Stimulated activated CD4-positive, alpha-beta T cell treated with anti-CD3 and anti-CD28 coated beads, Interleukin-1b, Interleukin-23, amount 100 ng/mL, for 4 hours (primary cell): ENCODE data around the gene IL36G.
A peak's percentile ranks its signal among the peaks of the same experiment; 100 is the strongest.
"Not testable (repeated sequence)": the region's sequence is repeated elsewhere in the genome, so short reads cannot be mapped to it uniquely, and the experiment has no call there.

ENCODE experiments used
- DNase-seq, 2 donors: peaks; one replicate each; pipeline ENCODE4 v3.0.0-alpha.2; 2020; ENCODE audit warnings: low read depth in 2 of 2

Gene IL36G

DNA sequence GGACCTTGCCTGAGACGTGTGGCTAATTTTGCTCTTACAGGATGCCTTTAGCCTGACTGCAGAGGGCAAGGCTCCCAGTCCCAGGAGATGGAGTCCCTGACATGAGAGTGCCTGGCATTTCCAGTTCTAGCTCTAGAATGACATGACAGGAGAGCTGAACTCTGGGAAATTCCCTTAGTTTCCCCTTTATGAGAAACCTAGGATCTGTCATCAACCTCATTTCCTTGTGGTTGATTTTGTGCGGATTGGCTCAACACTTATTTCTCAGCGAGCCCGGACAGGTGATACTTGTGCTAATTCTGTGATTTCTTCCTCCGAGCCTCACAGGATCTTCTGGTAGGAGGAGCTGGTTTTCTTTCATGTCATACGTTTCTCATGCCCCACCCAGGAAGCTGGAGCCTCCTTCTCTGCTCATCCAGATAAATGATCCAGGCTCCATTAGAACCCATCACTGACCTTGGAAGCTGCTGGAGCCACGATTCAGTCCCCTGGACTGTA, at the start of gene IL36G:
Gene IL36G (plus strand): TSS at position 448 of the 498 bp plus-strand sequence. CDS start 633 bp downstream, outside the sequence.
- no peak for DNase-seq

GRCh38 chr2:112933261-112933660, 44.5 kb upstream of the IL36G start:
- no peak for DNase-seq

- DNase-seq = not testable (repeated sequence)
Measured at GRCh38 chr2:112934117-112934516, 43.7 kb upstream of the IL36G start.

- no peak for DNase-seq
Measured at GRCh38 chr2:112936927-112937232, 40.9 kb upstream of the IL36G start.

DNA sequence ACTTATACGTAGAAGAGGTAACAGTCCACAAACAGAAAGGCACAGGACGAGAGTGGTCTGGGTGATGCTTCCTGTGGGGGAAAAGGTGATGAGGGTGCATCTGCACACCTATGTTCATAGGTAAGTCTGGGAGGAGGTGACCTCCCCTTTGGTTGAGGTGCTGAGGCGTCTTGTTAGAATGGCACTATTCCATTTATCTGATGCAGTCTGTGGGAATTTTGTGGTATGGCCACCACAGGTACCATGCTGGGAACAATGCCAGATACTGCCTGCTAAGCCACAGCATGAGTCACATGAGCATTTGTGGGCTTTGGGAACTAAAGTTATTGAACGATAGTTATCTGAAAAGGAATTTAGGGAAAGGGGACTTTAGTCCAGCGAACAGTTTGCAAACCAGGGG, 38.9 kb upstream of the IL36G start:
- no peak for DNase-seq

GRCh38 chr2:112939425-112939824, 38.4 kb upstream of the IL36G start:
- DNase-seq = no peak

- no peak for DNase-seq
Measured at GRCh38 chr2:112940859-112941625, 36.8 kb upstream of the IL36G start.

GRCh38 chr2:112941753-112942653, 35.8 kb upstream of the IL36G start:
- peak; percentile 13 to 30 for DNase-seq

DNA sequence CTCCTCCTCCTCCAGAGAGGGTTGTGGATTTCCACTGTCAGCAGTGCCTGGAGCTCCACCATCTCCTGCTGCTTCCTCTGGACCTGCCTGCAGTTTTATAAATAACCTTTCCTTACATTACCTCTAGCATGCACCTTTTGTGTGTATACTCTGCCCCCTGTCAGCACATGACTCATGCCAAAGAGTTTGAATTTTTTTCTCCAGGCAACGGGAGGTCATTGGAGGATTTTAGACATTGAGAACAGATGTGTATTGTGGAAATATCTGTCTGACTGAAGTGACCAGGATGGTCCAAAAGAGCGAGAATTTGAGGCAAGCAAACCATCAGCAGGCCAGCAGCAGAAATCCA, 35.2 kb upstream of the IL36G start:
- DNase-seq = no peak

GRCh38 chr2:112944971-112945370, 32.8 kb upstream of the IL36G start:
- no peak for DNase-seq

DNA sequence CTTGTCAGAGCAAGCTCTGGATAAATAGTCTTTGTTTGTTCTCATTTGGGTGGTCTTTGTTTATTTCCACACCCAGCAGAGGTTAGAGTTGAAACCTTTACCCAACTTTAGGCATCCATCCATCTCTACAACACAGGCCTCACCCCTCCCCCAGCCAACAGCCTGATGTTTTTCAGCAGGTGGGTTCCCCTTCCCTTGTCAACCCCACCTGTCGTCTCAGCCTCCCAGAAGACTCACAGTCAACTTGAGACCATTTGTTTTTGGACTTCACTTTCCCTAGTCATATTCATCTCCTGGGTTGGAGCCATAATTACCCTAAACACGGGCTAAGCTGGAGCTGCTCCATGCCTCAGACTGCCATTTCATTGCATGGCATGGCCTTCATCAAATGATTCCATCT, 31.7 kb upstream of the IL36G start:
- DNase-seq = no peak

GRCh38 chr2:112947374-112947773, 30.4 kb upstream of the IL36G start:
- DNase-seq = no peak

DNA sequence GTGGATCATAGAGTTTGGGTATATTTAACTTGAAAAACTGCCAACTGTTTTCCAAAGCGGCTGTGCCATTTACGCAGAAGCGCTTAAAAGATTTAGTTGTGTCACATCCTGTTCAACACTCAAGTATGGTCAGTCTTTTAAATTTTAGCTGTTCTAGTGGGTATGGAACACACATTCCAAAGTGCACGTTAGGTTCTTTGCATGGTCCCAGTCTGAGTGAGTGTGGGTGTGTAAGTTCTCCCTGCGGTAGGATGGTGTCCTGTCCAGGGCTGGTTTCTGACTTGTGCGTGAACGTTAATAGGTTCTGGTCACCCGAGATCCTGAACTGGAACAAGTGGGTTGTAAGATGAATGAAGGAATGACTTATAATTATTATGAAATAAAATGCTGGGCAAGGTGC, 28.4 kb upstream of the IL36G start:
- DNase-seq = no peak

DNA sequence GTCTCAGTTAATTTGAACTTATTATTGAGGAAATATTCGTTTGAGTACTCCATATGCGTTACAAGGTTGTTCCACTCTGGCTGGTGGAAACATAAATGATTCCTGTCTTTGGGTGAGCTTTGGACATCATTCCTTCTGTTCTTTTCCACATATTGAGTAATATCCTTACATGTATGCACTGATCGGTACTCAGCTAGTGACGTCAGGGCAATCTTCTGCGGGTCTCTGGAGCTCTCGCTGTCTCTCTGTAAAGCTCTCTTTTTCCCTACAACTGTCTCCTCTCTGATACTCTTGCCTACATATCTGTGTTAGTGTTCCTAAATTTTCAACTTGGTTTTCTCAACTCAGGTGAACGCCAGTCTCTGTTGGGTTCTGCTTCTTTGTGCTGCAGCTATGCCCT, 23.4 kb upstream of the IL36G start:
- DNase-seq = no peak

DNA sequence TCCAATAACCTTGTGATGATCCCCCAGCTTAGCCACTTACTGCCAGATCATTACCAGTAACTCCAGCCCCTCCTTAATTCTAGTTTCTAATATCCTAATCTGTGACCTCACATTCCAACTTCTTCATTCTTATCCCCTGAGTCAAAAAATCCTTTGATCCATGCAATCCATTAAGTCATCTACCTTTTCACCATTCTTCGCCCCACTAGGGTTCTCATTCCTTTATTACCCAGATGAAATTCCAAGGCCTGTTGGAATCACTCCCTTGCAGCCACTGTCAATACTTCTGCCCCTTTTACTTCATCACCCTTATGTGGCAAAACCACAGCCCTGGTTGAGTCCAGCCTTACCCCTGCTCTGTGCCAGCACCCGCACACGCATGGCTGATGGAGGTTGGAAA, 20.3 kb upstream of the IL36G start:
- no peak for DNase-seq

DNA sequence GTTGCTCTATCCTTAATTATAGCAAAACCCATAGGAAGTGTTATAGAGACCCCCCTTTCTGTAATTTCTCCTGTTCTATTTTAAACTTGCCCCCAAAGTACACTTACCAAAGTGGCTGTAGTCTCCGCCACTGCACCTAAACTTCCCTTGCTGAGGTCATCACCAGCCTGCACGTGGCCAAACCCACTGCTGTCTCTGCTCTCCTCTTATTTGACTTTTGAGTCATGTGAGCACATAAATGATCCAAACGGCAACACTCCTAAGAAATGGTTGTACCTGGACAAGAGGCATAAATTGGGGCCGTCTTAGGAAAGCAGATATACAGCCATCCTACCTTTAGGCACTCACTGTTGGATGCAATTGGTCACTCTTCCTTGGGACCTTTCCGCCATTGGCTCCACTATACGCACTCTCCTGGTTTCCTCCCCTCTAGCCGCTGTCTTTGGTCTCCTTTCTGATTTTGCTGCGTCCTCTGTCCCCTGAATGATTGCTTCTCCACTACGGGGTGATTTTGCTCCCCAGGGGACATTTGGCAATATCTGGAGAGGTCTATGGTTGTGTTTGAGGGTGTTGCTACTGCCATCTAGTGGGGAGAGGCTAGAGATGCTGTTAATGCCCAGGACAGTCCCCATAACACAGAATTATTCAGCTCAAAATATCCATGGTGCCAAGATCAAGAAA, 19.2 kb upstream of the IL36G start:
- peak in 1 of 2 donors; percentile 12 for DNase-seq

- DNase-seq = no peak
Measured at GRCh38 chr2:112959109-112959812, 18.5 kb upstream of the IL36G start.

DNA sequence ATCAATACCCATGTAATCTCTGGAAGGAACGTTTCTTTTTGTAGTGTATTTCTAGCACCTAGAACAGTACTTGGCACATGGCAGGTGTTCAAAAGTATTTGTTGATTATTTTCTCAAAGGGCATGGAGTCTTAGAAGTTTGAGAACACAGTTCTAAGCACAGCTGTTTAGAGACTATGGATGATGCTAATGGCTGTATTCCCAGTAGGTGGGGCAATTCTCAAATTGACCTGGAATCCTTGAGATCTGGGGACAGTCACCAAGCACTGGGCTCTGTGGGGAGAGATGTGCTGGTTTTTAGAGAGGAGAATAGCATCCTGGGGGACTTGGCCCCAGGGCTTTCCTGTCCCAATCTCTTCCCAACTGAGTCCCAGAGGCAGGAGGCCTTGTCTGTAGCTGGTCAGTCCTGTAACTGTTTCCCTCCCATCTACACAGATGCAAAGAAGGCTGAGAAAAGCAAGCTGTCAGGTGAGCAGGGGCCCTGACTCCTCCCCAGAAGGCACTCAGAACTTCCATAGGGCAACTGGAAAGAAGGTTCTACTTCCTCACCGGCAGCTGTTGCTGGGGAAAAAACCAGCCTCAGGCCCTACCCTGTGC, 17.5 kb upstream of the IL36G start:
- no peak for DNase-seq

DNA sequence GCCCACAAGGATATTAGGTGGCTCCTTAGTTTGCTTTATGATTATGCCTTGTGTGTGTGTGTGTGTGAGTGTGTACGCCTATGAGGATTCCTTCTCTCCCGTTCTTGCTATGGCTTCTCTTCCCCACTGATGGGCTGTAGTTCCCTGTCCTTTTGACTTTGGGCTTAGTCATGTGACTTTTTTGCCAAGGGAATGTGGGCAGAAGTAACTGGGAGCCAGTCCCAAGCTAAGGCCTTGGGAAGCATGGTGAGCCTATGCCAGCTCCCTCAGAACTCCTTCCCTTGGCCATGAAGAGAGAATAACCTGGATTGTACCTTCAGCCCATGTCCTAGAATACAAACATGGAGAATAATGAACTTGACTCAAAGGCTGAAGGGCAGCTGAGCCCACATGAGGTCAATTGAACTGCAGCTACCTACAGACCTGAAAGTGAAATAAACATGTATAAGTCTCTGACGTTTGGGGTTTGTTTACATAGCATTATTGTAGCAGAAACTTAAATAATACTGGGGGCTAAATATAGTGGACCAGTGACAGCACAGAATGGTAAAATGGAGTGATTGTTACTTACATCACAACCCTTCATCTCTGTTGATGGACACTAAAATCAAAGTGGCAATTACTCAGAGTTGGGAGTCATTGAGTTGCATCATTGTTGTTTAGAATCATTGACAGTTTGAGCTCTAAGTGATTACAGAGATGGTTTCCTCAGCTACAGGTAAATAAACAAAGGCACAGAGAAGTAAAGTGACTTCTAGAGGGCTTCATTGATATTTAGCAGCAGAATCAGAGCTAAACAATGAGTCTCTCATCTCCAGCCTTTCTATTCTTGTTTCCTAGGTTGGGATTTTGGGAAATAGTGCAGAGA, 15.3 kb upstream of the IL36G start:
- DNase-seq = no peak

- no peak for DNase-seq
Measured at GRCh38 chr2:112967023-112967422, 10.8 kb upstream of the IL36G start.
